Lower lobe of right lung (tissue), 2 donors: ENCODE results near the gene MROH7. TPM values are rescaled to one million over a fixed set of nuclear protein-coding genes. Genes with fewer than 3 reads are reported as not detected.

Experiments used
- ATAC-seq, 2 donors: fragments of 200-7000 bp; cut with Tn5 transposase; one replicate each; pipeline ENCODE4 v1.9.1; 2020 to 2022; ENCODE audit warnings: mild to moderate bottlenecking in 2 of 2, moderate library complexity in 2 of 2
- DNase-seq: peaks from one replicate; pipeline ENCODE4 v3.0.0-alpha.2; 2020
- H3K27ac ChIP-seq: fragments of 200-600 bp; one replicate; pipeline ENCODE4 v1.8.0; 2022
- H3K27me3 ChIP-seq: fragments of 200-600 bp; one replicate; pipeline ENCODE4 v1.8.0; 2022; ENCODE audit warnings: low read depth
- H3K36me3 ChIP-seq: fragments of 200-600 bp; one replicate; pipeline ENCODE4 v1.8.0; 2022; ENCODE audit warnings: mild to moderate bottlenecking
- H3K4me1 ChIP-seq: fragments of 200-600 bp; one replicate; pipeline ENCODE4 v1.8.0; 2022
- H3K4me3 ChIP-seq: fragments of 200-600 bp; one replicate; pipeline ENCODE4 v1.8.0; 2022; ENCODE audit warnings: mild to moderate bottlenecking
- H3K9me3 ChIP-seq: fragments of 200-600 bp; one replicate; pipeline ENCODE4 v1.8.0; 2022
- intact Hi-C: fragments of 100-400 bp; cut with DNase I; formaldehyde crosslinking; loops from one replicate; pipeline ENCODE4 v1.11.0; 2022
- total RNA-seq: library from RNA; stranded (reverse); fragmentation: NEBNext Ultra II Directional; extraction: Animal tissue kit (Norgen Biotek cat#: 25700); gene quantifications from one replicate; pipeline ENCODE4 v1.2.1, GENCODE V29; 2021
- TF ChIP-seq, protein P1 (sequence below): fragments of 200-600 bp; IDR thresholded peaks from one replicate; pipeline ENCODE4 v1.8.0; 2022; ENCODE audit warnings: antibody characterized with exemption, mild to moderate bottlenecking
- donor health status: DM: no; HTN: yes; CAD: no; lungs with severe emphysema.

Gene MROH7
- total RNA-seq, 1 donor from 2014 or later: 2.1 TPM

- no peak for DNase-seq
- no peaks in the 10 kb centered on the region for H3K36me3 ChIP-seq
- no peaks in the 10 kb centered on the region for H3K27me3 ChIP-seq
- no peak overlapping the region for H3K4me3 ChIP-seq
- intact Hi-C loops: no loop called here
- TF ChIP-seq, protein P1, sequence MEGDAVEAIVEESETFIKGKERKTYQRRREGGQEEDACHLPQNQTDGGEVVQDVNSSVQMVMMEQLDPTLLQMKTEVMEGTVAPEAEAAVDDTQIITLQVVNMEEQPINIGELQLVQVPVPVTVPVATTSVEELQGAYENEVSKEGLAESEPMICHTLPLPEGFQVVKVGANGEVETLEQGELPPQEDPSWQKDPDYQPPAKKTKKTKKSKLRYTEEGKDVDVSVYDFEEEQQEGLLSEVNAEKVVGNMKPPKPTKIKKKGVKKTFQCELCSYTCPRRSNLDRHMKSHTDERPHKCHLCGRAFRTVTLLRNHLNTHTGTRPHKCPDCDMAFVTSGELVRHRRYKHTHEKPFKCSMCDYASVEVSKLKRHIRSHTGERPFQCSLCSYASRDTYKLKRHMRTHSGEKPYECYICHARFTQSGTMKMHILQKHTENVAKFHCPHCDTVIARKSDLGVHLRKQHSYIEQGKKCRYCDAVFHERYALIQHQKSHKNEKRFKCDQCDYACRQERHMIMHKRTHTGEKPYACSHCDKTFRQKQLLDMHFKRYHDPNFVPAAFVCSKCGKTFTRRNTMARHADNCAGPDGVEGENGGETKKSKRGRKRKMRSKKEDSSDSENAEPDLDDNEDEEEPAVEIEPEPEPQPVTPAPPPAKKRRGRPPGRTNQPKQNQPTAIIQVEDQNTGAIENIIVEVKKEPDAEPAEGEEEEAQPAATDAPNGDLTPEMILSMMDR: no peak
- H3K27ac ChIP-seq: no peak overlapping the region
- H3K4me1 ChIP-seq: no peaks in the 10 kb centered on the region
- no peaks in the 10 kb centered on the region for H3K9me3 ChIP-seq
- ATAC-seq: no peak
Measured at GRCh38 chr1:54696262-54696661, 54.7 kb downstream of the MROH7 start.

GRCh38 chr1:54697896-54698295, 56.3 kb downstream of the MROH7 start:
- Histone ChIP-seq H3K36me3 (no peaks in the 10 kb centered on the region), H3K27me3 (no peaks in the 10 kb centered on the region), H3K4me3 (no peak overlapping the region), H3K9me3 (no peaks in the 10 kb centered on the region), H3K27ac (no peak overlapping the region), H3K4me1 (no peaks in the 10 kb centered on the region)
- intact Hi-C loops: no loop called here
- no peak for ATAC-seq
- no peak for DNase-seq
- TF ChIP-seq, protein P1: no peak

DNA sequence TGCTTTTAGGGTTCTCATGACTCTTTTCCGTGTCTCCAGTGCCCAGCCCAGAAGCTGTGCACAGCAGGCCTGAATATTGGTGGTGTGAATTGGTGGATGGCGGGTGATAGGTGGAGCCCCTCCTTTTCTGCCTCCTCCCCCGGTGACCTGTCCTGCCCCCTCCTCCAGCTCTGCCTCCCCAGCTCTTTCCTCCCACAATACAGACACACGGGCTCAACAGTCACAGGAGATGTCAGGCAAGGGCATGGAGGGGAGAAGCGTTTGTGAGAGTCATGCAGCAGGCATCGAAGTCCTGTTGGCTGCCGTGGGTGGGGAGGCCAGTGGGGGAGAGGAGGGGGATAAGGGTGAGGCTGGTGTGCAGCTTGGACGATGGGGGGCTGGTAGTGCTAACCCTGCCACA, 56.8 kb downstream of the MROH7 start:
- TF ChIP-seq, protein P1: no peak
- no peak overlapping the region for H3K27ac ChIP-seq

GRCh38 chr1:54699936-54700525, 58.4 kb downstream of the MROH7 start:
- Histone ChIP-seq H3K4me3 (no peak overlapping the region), H3K27me3 (no peaks in the 10 kb centered on the region), H3K36me3 (no peaks in the 10 kb centered on the region), H3K9me3 (no peaks in the 10 kb centered on the region), H3K4me1 (no peaks in the 10 kb centered on the region), H3K27ac (no peak overlapping the region)
- TF ChIP-seq, protein P1: no peak
- intact Hi-C loops: no loop called here
- ATAC-seq (no peak), DNase-seq (no peak)

More for the DNA sequence above, 56.8 kb downstream of the MROH7 start:
- Histone ChIP-seq H3K4me1 (no peaks in the 10 kb centered on the region), H3K9me3 (no peaks in the 10 kb centered on the region), H3K36me3 (no peaks in the 10 kb centered on the region), H3K27me3 (no peaks in the 10 kb centered on the region), H3K4me3 (no peak overlapping the region)
- ATAC-seq: no peak
- DNase-seq: no peak
- intact Hi-C loops: no loop called here

DNA sequence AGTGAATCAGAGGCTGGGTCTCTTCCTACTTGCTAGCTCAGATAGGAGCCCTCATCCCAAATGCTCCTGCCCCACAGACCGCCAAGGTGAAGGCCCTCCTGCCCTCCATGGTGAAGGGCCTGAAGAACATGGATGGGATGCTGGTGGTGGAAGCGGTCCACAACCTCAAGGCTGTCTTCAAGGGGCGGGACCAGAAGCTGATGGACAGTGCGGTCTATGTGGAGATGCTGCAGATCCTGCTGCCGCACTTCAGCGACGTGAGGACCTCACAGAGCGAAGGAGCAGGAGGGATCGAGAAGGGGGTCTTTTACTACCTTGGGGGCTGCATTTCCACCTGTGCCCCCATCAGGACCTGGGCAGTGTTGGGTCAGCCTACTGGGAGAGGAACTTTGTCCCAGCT, 59.5 kb downstream of the MROH7 start:
- Histone ChIP-seq H3K36me3 (no peaks in the 10 kb centered on the region), H3K27ac (no peak overlapping the region), H3K4me1 (no peaks in the 10 kb centered on the region), H3K9me3 (no peaks in the 10 kb centered on the region), H3K4me3 (no peak overlapping the region), H3K27me3 (no peaks in the 10 kb centered on the region)
- ATAC-seq (no peak), DNase-seq (no peak)
- intact Hi-C loops: no loop called here
- TF ChIP-seq, protein P1: no peak
